Omental fat pad (tissue), 4 donors: ENCODE results near the gene RCCD1. TPM values are rescaled to one million over a fixed set of nuclear protein-coding genes. Genes with fewer than 3 reads are reported as not detected.

ENCODE experiments used
- ATAC-seq: fragments of 150-250 bp; one replicate; pipeline ENCODE4 v1.9.1; 2016; ENCODE audit warnings: mild to moderate bottlenecking, moderate library complexity; ENCODE audit not compliant: low FRiP score
- DNase-seq: peaks from one replicate; pipeline ENCODE4 v3.0.0-alpha.2; 2019; ENCODE audit warnings: low spot score
- CTCF ChIP-seq, 3 donors: fragments of 450-650 bp; IDR thresholded peaks; one replicate each; pipeline ENCODE4 v1.5.1; 2016 to 2017; ENCODE audit warnings: antibody characterized with exemption in 3 of 3, mild to moderate bottlenecking in 3 of 3, moderate library complexity in 2 of 3
- total RNA-seq, 4 donors: library from RNA; depleted of rRNA; stranded (reverse); fragments of >200 nt; gene quantifications; one replicate each; pipeline ENCODE4 v1.1.0, GENCODE V29; 2016

RCCD1 gene
- total RNA-seq, 4 donors from 2014 or later, result 2.6 to 6.6 (median 5.0) TPM

- no peak for TF ChIP-seq CTCF (IDR thresholded peaks at IDR 0.05)
- DNase-seq, result no peak
- ATAC-seq, result no peak
Observed at GRCh38 chr15:90931575-90931827, 23.2 kb upstream of the RCCD1 start.

- DNase-seq (peak; percentile 76), ATAC-seq (peak; percentile 63)
- TF ChIP-seq CTCF (IDR thresholded peaks at IDR 0.05), result peak in 2 of 3 donors; percentile 61 to 62
Observed at GRCh38 chr15:90931828-90932659, 22.6 kb upstream of the RCCD1 start, which contains the start of gene HDDC3. Gene HDDC3, minus strand, starts transcription at chr15:90932549. Its CDS starts 9 bp downstream, at chr15:90932540.

- ATAC-seq, result no peak
- no peak for DNase-seq
- no peak for TF ChIP-seq CTCF (IDR thresholded peaks at IDR 0.05)
Observed at GRCh38 chr15:90932660-90932991, 22.1 kb upstream of the RCCD1 start.

GRCh38 chr15:90933301-90933700, 21.4 kb upstream of the RCCD1 start:
- no peak for TF ChIP-seq CTCF (IDR thresholded peaks at IDR 0.05)
- no peak for DNase-seq
- no peak for ATAC-seq

GRCh38 chr15:90934256-90934948, 20.3 kb upstream of the RCCD1 start:
- ATAC-seq (peak; percentile 57), DNase-seq (peak; percentile 54)
- TF ChIP-seq CTCF (IDR thresholded peaks at IDR 0.05), result peak in 2 of 3 donors; percentile 12 to 62

GRCh38 chr15:90934949-90935751, 19.5 kb upstream of the RCCD1 start, which contains the start of gene UNC45A:
Gene UNC45A, plus strand, starts transcription at chr15:90935285. Its CDS starts 40 bp downstream, at chr15:90935325.
- TF ChIP-seq CTCF (IDR thresholded peaks at IDR 0.05), result no peak
- peak; percentile 82 for DNase-seq

More at GRCh38 chr15:90934949-90935751, 19.5 kb upstream of the RCCD1 start, which contains the start of gene UNC45A:
- peak; percentile 85 for ATAC-seq
